Tibial nerve (tissue), 4 donors: ENCODE results near the gene SNPH. TPM values are rescaled to one million over a fixed set of nuclear protein-coding genes. Genes with fewer than 3 reads are reported as not detected.

Experiments used
- DNase-seq, 2 donors: peaks; one replicate each; pipeline ENCODE4 v3.0.0-alpha.2; 2019; ENCODE audit warnings: low spot score in 2 of 2
- H3K27ac ChIP-seq, 4 donors: fragments of 200-600 bp; sonication (generic) in 3 of 4; one replicate each; pipeline ENCODE4 v1.5.1; 2017 to 2019; ENCODE audit warnings: mild to moderate bottlenecking in 1 of 4
- H3K27me3 ChIP-seq, 2 donors: fragments of 200-600 bp; sonication (generic) in 1 of 2; one replicate each; pipeline versions ENCODE4 v1.5.1 to v1.6.0; 2017 to 2019
- H3K36me3 ChIP-seq, 3 donors: fragments of 200-600 bp; sonication (generic); one replicate each; pipeline ENCODE4 v1.5.1; 2018 to 2019
- H3K4me1 ChIP-seq, 4 donors: fragments of 200-600 bp; sonication (generic) in 3 of 4; one replicate each; pipeline ENCODE4 v1.5.1; 2017 to 2019
- H3K4me3 ChIP-seq, 4 donors: fragments of 200-600 bp; sonication (generic) in 3 of 4; one replicate each; pipeline ENCODE4 v1.5.1; 2017 to 2019; ENCODE audit warnings: mild to moderate bottlenecking in 1 of 4, moderate library complexity in 1 of 4
- H3K9me3 ChIP-seq, 4 donors: fragments of 200-600 bp; sonication (generic) in 3 of 4; one replicate each; pipeline ENCODE4 v1.5.1; 2017 to 2019
- EP300 ChIP-seq, 2 donors: sonication (generic); formaldehyde crosslinking; IDR thresholded peaks; one replicate each; pipeline ENCODE4 v1.6.1; 2017; ENCODE audit warnings: antibody characterized with exemption in 2 of 2, mild to moderate bottlenecking in 1 of 2
- POLR2A ChIP-seq, 2 donors: fragments of 450-650 bp; IDR thresholded peaks; one replicate each; pipeline ENCODE4 v1.6.1; 2017; ENCODE audit warnings: antibody characterized with exemption in 2 of 2, mild to moderate bottlenecking in 2 of 2, moderate library complexity in 2 of 2
- WGBS, 2 donors: methylation state at CpG; one replicate each; pipeline ENCODE4 v1.1.5; 2018; 5-methylcytosine and 5-hydroxymethylcytosine counted together
- total RNA-seq, 4 donors: library from RNA; depleted of rRNA; stranded (reverse); fragments of >200 nt; gene quantifications; one replicate each; pipeline ENCODE4 v1.1.0, GENCODE V29; 2016
- TF ChIP-seq, protein P1 (sequence below), 5 experiments: fragments of 200-600 bp in 3 of 5; fragments of 450-650 bp in 2 of 5; sonication (generic) in 3 of 5; IDR thresholded peaks; one replicate each; pipeline ENCODE4 v1.5.1; 2016 to 2019; ENCODE audit warnings: antibody characterized with exemption in 5 of 5, mild to moderate bottlenecking in 3 of 5, moderate library complexity in 2 of 5

SNPH gene
- total RNA-seq, 4 donors from 2014 or later: 4.5 to 7.4 (median 6.9) TPM

- no peak for TF ChIP-seq EP300 (IDR thresholded peaks at IDR 0.05)
- TF ChIP-seq POLR2A (IDR thresholded peaks at IDR 0.05): no peak
- TF ChIP-seq, protein P1, sequence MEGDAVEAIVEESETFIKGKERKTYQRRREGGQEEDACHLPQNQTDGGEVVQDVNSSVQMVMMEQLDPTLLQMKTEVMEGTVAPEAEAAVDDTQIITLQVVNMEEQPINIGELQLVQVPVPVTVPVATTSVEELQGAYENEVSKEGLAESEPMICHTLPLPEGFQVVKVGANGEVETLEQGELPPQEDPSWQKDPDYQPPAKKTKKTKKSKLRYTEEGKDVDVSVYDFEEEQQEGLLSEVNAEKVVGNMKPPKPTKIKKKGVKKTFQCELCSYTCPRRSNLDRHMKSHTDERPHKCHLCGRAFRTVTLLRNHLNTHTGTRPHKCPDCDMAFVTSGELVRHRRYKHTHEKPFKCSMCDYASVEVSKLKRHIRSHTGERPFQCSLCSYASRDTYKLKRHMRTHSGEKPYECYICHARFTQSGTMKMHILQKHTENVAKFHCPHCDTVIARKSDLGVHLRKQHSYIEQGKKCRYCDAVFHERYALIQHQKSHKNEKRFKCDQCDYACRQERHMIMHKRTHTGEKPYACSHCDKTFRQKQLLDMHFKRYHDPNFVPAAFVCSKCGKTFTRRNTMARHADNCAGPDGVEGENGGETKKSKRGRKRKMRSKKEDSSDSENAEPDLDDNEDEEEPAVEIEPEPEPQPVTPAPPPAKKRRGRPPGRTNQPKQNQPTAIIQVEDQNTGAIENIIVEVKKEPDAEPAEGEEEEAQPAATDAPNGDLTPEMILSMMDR (IDR thresholded peaks at IDR 0.05): no peak
- Histone ChIP-seq H3K4me1 (peaks cover 0 to 12% (median 2%) of the 10 kb centered on the region in 4 donors), H3K36me3 (peaks cover 0 to 12% (median 0%) of the 10 kb centered on the region in 3 donors), H3K27ac (no peak overlapping the region), H3K9me3 (no peaks in the 10 kb centered on the region), H3K4me3 (no peak overlapping the region), H3K27me3 (no peaks in the 10 kb centered on the region)
- WGBS, 2 donors: 44 to 51% methylated on average over 5 to 9 of the region's 9 CpGs
- no peak for DNase-seq
These were observed 44.0 kb downstream of the SNPH start for GRCh38 chr20:1310071-1310470.

DNA sequence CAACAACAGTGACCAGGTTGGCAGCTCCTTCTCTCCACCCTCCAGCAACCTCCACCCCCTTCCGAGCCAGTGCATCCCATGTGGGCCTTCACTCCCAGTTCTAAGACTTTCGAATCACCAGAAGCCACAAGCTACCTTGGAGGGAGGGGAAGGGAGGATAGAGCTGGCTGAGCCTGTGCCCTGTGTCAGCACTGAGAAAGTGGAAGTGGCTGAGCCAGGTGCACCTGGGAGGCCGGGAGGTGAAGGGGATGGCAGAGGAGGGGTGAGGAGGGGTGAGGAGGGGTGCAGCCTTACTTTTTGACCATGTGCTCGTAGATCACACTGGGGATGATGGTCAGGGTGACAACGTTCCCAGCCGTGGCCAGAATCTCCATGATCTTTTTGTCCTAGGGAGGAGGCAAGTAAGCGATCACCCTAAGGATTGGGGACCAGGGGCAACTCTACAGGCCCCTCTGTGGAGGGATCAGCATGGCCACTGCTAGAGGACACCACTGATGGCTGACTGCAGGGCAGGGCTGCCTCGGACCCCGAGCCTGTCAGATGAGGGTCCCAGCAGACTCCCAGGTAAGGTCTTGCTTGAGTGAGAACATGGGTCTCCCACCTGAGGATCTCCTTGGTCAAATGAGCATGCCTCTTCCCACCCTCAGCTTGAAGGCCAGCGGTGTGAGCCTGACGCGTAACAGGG is 44.6 kb downstream of the SNPH start:
- WGBS, 2 donors: 86 to 90% methylated on average over 12 of the region's 12 CpGs
- Histone ChIP-seq H3K4me3 (no peak overlapping the region), H3K27ac (no peak overlapping the region), H3K9me3 (no peaks in the 10 kb centered on the region), H3K36me3 (peaks cover 0 to 6% (median 0%) of the 10 kb centered on the region in 3 donors), H3K27me3 (no peaks in the 10 kb centered on the region), H3K4me1 (peaks cover 0 to 12% (median 2%) of the 10 kb centered on the region in 4 donors)
- no peak for TF ChIP-seq EP300 (IDR thresholded peaks at IDR 0.05)
- TF ChIP-seq, protein P1 (IDR thresholded peaks at IDR 0.05): no peak
- TF ChIP-seq POLR2A (IDR thresholded peaks at IDR 0.05): no peak
- DNase-seq: no peak

DNA sequence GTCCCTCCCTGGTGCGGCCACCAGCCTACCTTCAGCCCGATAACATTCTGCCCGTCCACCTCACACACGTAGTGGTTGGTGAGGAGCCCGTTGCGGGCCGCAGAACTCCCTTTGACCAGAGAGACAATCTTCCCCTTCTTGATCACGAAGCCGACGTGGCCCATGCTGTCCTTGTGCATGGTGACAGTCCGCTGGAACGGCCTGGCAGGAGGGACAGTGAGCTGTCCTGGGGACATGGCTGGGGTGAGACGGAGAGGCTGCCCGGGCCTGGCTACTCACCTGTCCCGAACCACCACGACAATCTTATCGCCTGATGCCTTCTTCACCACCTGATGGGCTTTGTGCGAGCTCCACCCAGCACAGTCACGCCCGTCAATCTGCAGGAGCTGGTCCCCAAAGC is 46.2 kb downstream of the SNPH start:
- no peaks in the 10 kb centered on the region for H3K27me3 ChIP-seq
- no peaks in the 10 kb centered on the region for H3K9me3 ChIP-seq
- H3K36me3 ChIP-seq: peaks cover 0 to 5% (median 0%) of the 10 kb centered on the region in 3 donors
- TF ChIP-seq POLR2A (IDR thresholded peaks at IDR 0.05) (no peak), EP300 (IDR thresholded peaks at IDR 0.05) (no peak)
- TF ChIP-seq, protein P1 (IDR thresholded peaks at IDR 0.05): no peak
- no peak for DNase-seq
- 94 to 96% methylated on average over 20 of the region's 20 CpGs for WGBS, 2 donors
- H3K27ac ChIP-seq: no peak overlapping the region
- H3K4me1 ChIP-seq: peaks cover 0 to 12% (median 2%) of the 10 kb centered on the region in 4 donors
- H3K4me3 ChIP-seq: no peak overlapping the region

GRCh38 chr20:1312904-1313235 is 46.8 kb downstream of the SNPH start:
- H3K4me3 ChIP-seq: no peak overlapping the region
- WGBS, 2 donors: 60 to 71% methylated on average over 1 to 16 of the region's 16 CpGs
- TF ChIP-seq, protein P1 (IDR thresholded peaks at IDR 0.05): no peak
- TF ChIP-seq POLR2A (IDR thresholded peaks at IDR 0.05) (no peak), EP300 (IDR thresholded peaks at IDR 0.05) (no peak)
- no peaks in the 10 kb centered on the region for H3K27me3 ChIP-seq
- peaks cover 0 to 2% (median 0%) of the 10 kb centered on the region in 3 donors for H3K36me3 ChIP-seq
- H3K9me3 ChIP-seq: no peaks in the 10 kb centered on the region
- H3K4me1 ChIP-seq: peaks cover 0 to 12% (median 2%) of the 10 kb centered on the region in 4 donors
- no peak overlapping the region for H3K27ac ChIP-seq
- no peak for DNase-seq

DNA sequence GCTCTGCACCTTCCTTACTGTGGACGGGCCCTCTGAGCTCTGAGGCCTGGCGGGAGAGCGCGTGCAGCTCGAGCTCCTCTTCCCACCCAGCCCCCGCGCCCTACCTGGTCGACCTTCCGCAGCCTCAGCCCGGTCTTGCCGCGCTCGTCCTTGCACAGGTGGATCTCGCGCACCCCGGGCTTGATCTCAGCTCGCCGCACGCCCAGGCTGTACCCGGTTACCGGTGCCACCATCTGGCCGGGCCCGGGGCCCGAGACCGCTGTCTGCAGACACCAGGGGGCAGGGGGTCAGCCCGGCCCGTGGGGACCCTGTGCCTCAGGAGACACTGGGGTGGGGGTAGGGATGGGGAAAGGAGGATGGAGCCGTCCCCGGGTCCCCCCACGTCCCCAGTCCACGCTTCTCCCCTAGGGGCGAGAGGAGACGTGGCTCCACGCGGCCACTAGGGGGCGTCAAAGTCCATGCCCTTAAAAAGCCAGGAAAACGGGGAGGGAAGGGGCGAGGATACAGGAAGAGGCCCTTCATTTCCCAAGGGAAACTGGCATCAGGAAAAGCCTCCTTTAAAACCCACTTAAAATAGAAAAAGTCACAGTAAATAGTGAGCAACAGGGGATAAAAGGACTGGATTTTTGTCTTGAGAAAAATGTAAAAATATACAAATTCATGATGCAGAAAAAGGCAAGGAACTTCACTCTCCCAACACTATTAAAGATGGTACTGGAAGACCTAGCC is 47.3 kb downstream of the SNPH start:
- WGBS, 2 donors: 15 to 24% methylated on average over 24 to 32 of the region's 38 CpGs

More for the DNA sequence above, 47.3 kb downstream of the SNPH start:
- no peak for TF ChIP-seq POLR2A (IDR thresholded peaks at IDR 0.05)
- TF ChIP-seq EP300 (IDR thresholded peaks at IDR 0.05): peak in 1 of 2 donors; percentile 26
- TF ChIP-seq, protein P1 (IDR thresholded peaks at IDR 0.05): peak; percentile 93 to 98 (median 95)
- peak; percentile 32 to 69 for DNase-seq
- peak overlapping the region in 3 of 4 donors; percentile 9 to 27 (median 13) for H3K4me3 ChIP-seq
- no peaks in the 10 kb centered on the region for H3K9me3 ChIP-seq
- no peaks in the 10 kb centered on the region for H3K27me3 ChIP-seq
- no peak overlapping the region for H3K27ac ChIP-seq
- no peaks in the 10 kb centered on the region for H3K36me3 ChIP-seq
- H3K4me1 ChIP-seq: peaks cover 0 to 12% (median 2%) of the 10 kb centered on the region in 4 donors
